GM12878 (cell line): Measurements from ENCODE around the gene AJM1. TPM values are rescaled to one million over a fixed set of nuclear protein-coding genes. Genes with fewer than 3 reads are reported as not detected.

Source experiments
- ATAC-seq: fragments of 200-7000 bp; cut with Tn5 transposase; 3 replicates; pipeline ENCODE4 v1.9.1; 2020; ENCODE audit warnings: mild to moderate bottlenecking, moderate library complexity
- BruUV-seq: library from RNA; stranded (reverse); fragments of 400-500 nt; replicated peaks from 2 replicates; lab custom pipeline; 2021; lab: Mats Ljungman, UMichigan
- CTCF ChIA-PET: fragments of 300-600 bp; sonication (Branson Sonifier 250); formaldehyde crosslinking; extraction: SDS; loops from one replicate; lab custom pipeline; 2021; ENCODE audit warnings: inconsistent platforms; lab: Yijun Ruan, JAX
- POLR2A ChIA-PET: fragments of 350-600 bp; formaldehyde crosslinking; extraction: SDS; loops from one replicate; lab custom pipeline; 2021; ENCODE audit warnings: inconsistent platforms; lab: Charles Lee
- RAD21 ChIA-PET: fragments of 300-600 bp; sonication (Branson Sonifier 250); formaldehyde crosslinking; loops from one replicate; lab custom pipeline; 2023; ENCODE audit warnings: antibody characterized with exemption; ENCODE audit not compliant: unreplicated experiment; lab: Charles Lee
- SMC1A ChIA-PET: fragments of 300-600 bp; sonication (Branson Sonifier 250); formaldehyde crosslinking; loops from one replicate; lab custom pipeline; 2023; ENCODE audit not compliant: unreplicated experiment, uncharacterized antibody; lab: Charles Lee
- DNase-seq: peaks from one replicate; pipeline ENCODE4 v3.0.0-alpha.2; 2011; ENCODE audit warnings: low read depth, low spot score
- FAIRE-seq: peaks from 3 replicates; lab custom pipeline; 2011; peaks lifted over from hg19 to GRCh38; lab: Jason Lieb, UNC
- H2AFZ ChIP-seq: 2 replicates; pipeline ENCODE4 v1.6.0; 2011; ENCODE audit warnings: low read depth, low read length, control low read depth; ENCODE audit not compliant: control insufficient read depth
- H3K27ac ChIP-seq: 2 replicates; pipeline ENCODE4 v1.5.1; 2011; ENCODE audit warnings: control low read depth; ENCODE audit not compliant: control insufficient read depth, insufficient read depth
- H3K27me3 ChIP-seq, 2 experiments: replicated peaks in 1 of 2; 2 replicates each; pipeline versions ENCODE4 v1.6.0 to v1.6.1; 2011; ENCODE audit warnings: low read length in 1 of 2; ENCODE audit not compliant: control insufficient read depth in 2 of 2, insufficient read depth in 2 of 2
- H3K36me3 ChIP-seq, 2 experiments: 2 replicates each; pipeline ENCODE4 v1.5.1; 2011; ENCODE audit warnings: low read length in 1 of 2; ENCODE audit not compliant: control insufficient read depth in 2 of 2, insufficient read depth in 2 of 2
- H3K4me1 ChIP-seq: 2 replicates; pipeline ENCODE4 v1.6.1; 2011; ENCODE audit warnings: mild to moderate bottlenecking, low read length, moderate library complexity, mixed read lengths; ENCODE audit not compliant: control insufficient read depth, insufficient read depth
- H3K4me2 ChIP-seq: 2 replicates; pipeline ENCODE4 v1.6.0; 2011; ENCODE audit warnings: control low read depth; ENCODE audit not compliant: control insufficient read depth, insufficient read depth
- H3K4me3 ChIP-seq: fragments of 200-600 bp; sonication (generic); 2 replicates; pipeline ENCODE4 v1.5.1; 2016
- H3K79me2 ChIP-seq: 2 replicates; pipeline ENCODE4 v1.6.0; 2011; ENCODE audit warnings: low read length; ENCODE audit not compliant: control insufficient read depth, insufficient read depth
- H3K9ac ChIP-seq: 2 replicates; pipeline ENCODE4 v1.8.0; 2011; ENCODE audit warnings: low read length, control low read depth, mixed read lengths; ENCODE audit not compliant: control insufficient read depth, insufficient read depth
- H3K9me3 ChIP-seq: replicated peaks from 3 replicates; pipeline ENCODE4 v1.5.1; 2011; ENCODE audit warnings: mild to moderate bottlenecking, low read length; ENCODE audit not compliant: control insufficient read depth, insufficient read depth
- H4K20me1 ChIP-seq: 2 replicates; pipeline ENCODE4 v1.6.0; 2011; ENCODE audit not compliant: control insufficient read depth, insufficient read depth
- BACH1 ChIP-seq: fragments of 450-650 bp; IDR thresholded peaks from 2 replicates; pipeline ENCODE4 v1.6.1; 2017; ENCODE audit warnings: mild to moderate bottlenecking, borderline replicate concordance
- CBX3 ChIP-seq: fragments of 200-600 bp; sonication (generic); IDR thresholded peaks from 2 replicates; pipeline ENCODE4 v1.6.1; 2016; ENCODE audit warnings: low read depth, borderline replicate concordance
- CBX5 ChIP-seq: sonication (generic); IDR thresholded peaks from 2 replicates; pipeline ENCODE4 v1.6.1; 2016; ENCODE audit warnings: low read depth, moderate library complexity, mild to moderate bottlenecking, inconsistent platforms
- E4F1 ChIP-seq: fragments of 450-650 bp; IDR thresholded peaks from 2 replicates; pipeline ENCODE4 v1.6.1; 2018; ENCODE audit warnings: borderline replicate concordance, mild to moderate bottlenecking; ENCODE audit not compliant: partially characterized antibody
- EED ChIP-seq: sonication (generic); IDR thresholded peaks from 2 replicates; pipeline ENCODE4 v1.6.1; 2016; ENCODE audit warnings: antibody characterized with exemption, low read depth
- HCFC1 ChIP-seq: fragments of 150-350 bp; IDR thresholded peaks from 2 replicates; pipeline ENCODE4 v1.6.1; 2014; ENCODE audit warnings: low read length
- KLF5 ChIP-seq: fragments of 450-650 bp; IDR thresholded peaks from 2 replicates; pipeline ENCODE4 v1.6.1; 2014; ENCODE audit warnings: mild to moderate bottlenecking; ENCODE audit not compliant: partially characterized antibody
- MEF2A ChIP-seq: IDR thresholded peaks from 2 replicates; pipeline ENCODE4 v1.6.1; 2011; ENCODE audit warnings: low read depth, mild to moderate bottlenecking, low read length, moderate library complexity; ENCODE audit not compliant: insufficient read depth
- MYB ChIP-seq: fragments of 150-350 bp; IDR thresholded peaks from 2 replicates; pipeline ENCODE4 v1.6.1; 2014; ENCODE audit warnings: mild to moderate bottlenecking, low read depth, low read length, borderline replicate concordance
- SIN3A ChIP-seq: IDR thresholded peaks from 2 replicates; pipeline ENCODE4 v1.6.1; 2012; ENCODE audit warnings: low read depth, low read length, improper control_type of control experiment
- SREBF2 ChIP-seq: IDR thresholded peaks from 2 replicates; pipeline ENCODE4 v1.6.1; 2012; ENCODE audit warnings: mild to moderate bottlenecking, low read length
- TAF1 ChIP-seq: IDR thresholded peaks from 2 replicates; pipeline ENCODE4 v1.6.1; 2011; ENCODE audit warnings: mild to moderate bottlenecking, low read depth, low read length, borderline replicate concordance
- ZNF217 ChIP-seq: fragments of 450-650 bp; IDR thresholded peaks from 2 replicates; pipeline ENCODE4 v1.6.1; 2017; ENCODE audit warnings: antibody characterized with exemption, mild to moderate bottlenecking
- ZZZ3 ChIP-seq: IDR thresholded peaks from 2 replicates; pipeline ENCODE4 v1.6.1; 2011; ENCODE audit warnings: low read depth; ENCODE audit not compliant: control insufficient read depth, insufficient read length
- WGBS: methylation state at CpG from one replicate; pipeline ENCODE4 v1.1.6; 2016; ENCODE audit warnings: low lambda C conversion rate; ENCODE audit not compliant: insufficient replicate concordance, insufficient coverage; ENCODE audit errors: missing lambda C conversion rate; 5-methylcytosine and 5-hydroxymethylcytosine counted together
- in situ Hi-C: fragments of 300-500 bp; cut with MboI; formaldehyde crosslinking; loops from 9 replicates; pipeline ENCODE4 v1.14.3; 2018; ENCODE audit warnings: mixed read lengths
- intact Hi-C: fragments of 100-400 bp; cut with micrococcal nuclease; formaldehyde crosslinking; loops from one replicate; pipeline ENCODE4 v1.14.2; 2022; ENCODE audit not compliant: unreplicated experiment
- polyA plus RNA-seq, 11 experiments: library from polyadenylated mRNA; depleted of rRNA in 4 of 11; unstranded in 6 of 11; stranded (reverse) in 5 of 11; fragments of >200 nt; fragmentation: Nextera tagmentation in 4 of 11; fragmentation: Illumina TruSeq in 1 of 11; extraction: Ambion mirVana in 4 of 11; extraction: Trizol in 1 of 11; gene quantifications; 1 replicate in 1 of 11; 2 replicates in 10 of 11; pipeline versions ENCODE4 v1.2.1 to v1.2.3, GENCODE V29; 2011 to 2016; ENCODE audit warnings: inconsistent platforms in 2 of 11, missing spikeins in 2 of 11, low read depth in 1 of 11
- total RNA-seq, 4 experiments: library from RNA; depleted of rRNA in 3 of 4; stranded (reverse); fragments of >200 nt in 3 of 4; fragmentation: Illumina TruSeq in 1 of 4; extraction: Trizol in 1 of 4; gene quantifications; 2 replicates each; pipeline versions ENCODE4 v1.2.1 to v1.2.3, GENCODE V29; 2013 to 2021

The AJM1 gene
- total and polyA plus RNA-seq, 10 of the 15 experiments (the other 5 are each of a cell fraction or from before 2014, with no cell fraction given): 0.06 to 2.5 (median 1.0) TPM; not detected in 2

GRCh38 chr9:136838314-136839228 is 3.7 kb upstream of the AJM1 start (continued):
- TF ChIP-seq E4F1 (no peak), MYB (no peak), BACH1 (no peak), CBX3 (no peak)

- Histone ChIP-seq H4K20me1 (no peaks in the 10 kb centered on the region; the same call in 1 of the 2 replicates), H3K4me1 (peaks cover 6% of the 10 kb centered on the region; the same call in 1 of the 2 replicates), H2AFZ (no peak overlapping the region), H3K27me3 (no peaks in the 10 kb centered on the region), H3K4me3 (no peak overlapping the region), H3K4me2 (no peak overlapping the region), H3K79me2 (no peaks in the 10 kb centered on the region), H3K36me3 (no peaks in the 10 kb centered on the region), H3K9ac (no peak overlapping the region), H3K27ac (no peak overlapping the region), H3K9me3 (no peaks in the 10 kb centered on the region)
- ChIA-PET POLR2A (no interaction called here), SMC1A (no interaction called here), RAD21 (no interaction called here), CTCF (interaction anchor here (0.6 kb wide), 1 partner anchor 88 kb away, joined by 3 read pairs; no protein-coding TSS in a partner anchor)
- DNase-seq (no peak), FAIRE-seq (no peak), ATAC-seq (no peak)
- in situ Hi-C loops (no loop called here), intact Hi-C loops (no loop called here)
- no TSS peak for BruUV-seq
- 87% methylated on average over 25 of the region's 36 CpGs for WGBS
- no peak for TF ChIP-seq MEF2A
- no peak for TF ChIP-seq TAF1
- no peak for TF ChIP-seq ZNF217
- TF ChIP-seq KLF5: no peak
- no peak for TF ChIP-seq SIN3A
- no peak for TF ChIP-seq HCFC1
- TF ChIP-seq EED: no peak
- TF ChIP-seq CBX5: no peak
- TF ChIP-seq SREBF2: no peak
- TF ChIP-seq ZZZ3: no peak
These were observed 2.8 kb upstream of the AJM1 start for GRCh38 chr9:136839229-136840139.
